Measurements from ENCODE around the gene NLRP3.

NLRP3 gene

GRCh38 chr1:247435030-247435758 is 19.2 kb downstream of the NLRP3 start:
- in situ Hi-C loops (cut with HindIII; ENCODE audit: low pct_unique_long_range_greater_than_20kb, low sequenced_read_pairs): no loop called here
- DNase-seq (ENCODE audit: low read depth in 1 of 2, low spot score in 1 of 2): no peak
- TF ChIP-seq JUND (IDR thresholded peaks at IDR 0.05; ENCODE audit: low read depth): no peak

- TF ChIP-seq JUND (IDR thresholded peaks at IDR 0.05; ENCODE audit: low read depth): no peak
- in situ Hi-C loops (cut with HindIII; ENCODE audit: low pct_unique_long_range_greater_than_20kb, low sequenced_read_pairs): no loop called here
- no peak for DNase-seq (ENCODE audit: low read depth in 1 of 2, low spot score in 1 of 2)
These were observed 19.8 kb downstream of the NLRP3 start for GRCh38 chr1:247435759-247436147.

- no peak for DNase-seq (ENCODE audit: low read depth in 1 of 2, low spot score in 1 of 2)
- TF ChIP-seq JUND (IDR thresholded peaks at IDR 0.05; ENCODE audit: low read depth): no peak
- in situ Hi-C loops (cut with HindIII; ENCODE audit: low pct_unique_long_range_greater_than_20kb, low sequenced_read_pairs): no loop called here
These were observed 21.9 kb downstream of the NLRP3 start for GRCh38 chr1:247437551-247438505.

- no peak for TF ChIP-seq JUND (IDR thresholded peaks at IDR 0.05; ENCODE audit: low read depth)
- DNase-seq (ENCODE audit: low read depth in 1 of 2, low spot score in 1 of 2): no peak
- in situ Hi-C loops (cut with HindIII; ENCODE audit: low pct_unique_long_range_greater_than_20kb, low sequenced_read_pairs): no loop called here
These were observed 24.1 kb downstream of the NLRP3 start for GRCh38 chr1:247440001-247440620.

- no peak for DNase-seq (ENCODE audit: low read depth in 1 of 2, low spot score in 1 of 2)
- no peak for TF ChIP-seq JUND (IDR thresholded peaks at IDR 0.05; ENCODE audit: low read depth)
- in situ Hi-C loops (cut with HindIII; ENCODE audit: low pct_unique_long_range_greater_than_20kb, low sequenced_read_pairs): no loop called here
These were observed 25.6 kb downstream of the NLRP3 start for GRCh38 chr1:247441606-247442005.

GRCh38 chr1:247442164-247442563 is 26.2 kb downstream of the NLRP3 start:
- TF ChIP-seq JUND (IDR thresholded peaks at IDR 0.05; ENCODE audit: low read depth): no peak
- in situ Hi-C loops (cut with HindIII; ENCODE audit: low pct_unique_long_range_greater_than_20kb, low sequenced_read_pairs): no loop called here
- DNase-seq (ENCODE audit: low read depth in 1 of 2, low spot score in 1 of 2): no peak

GRCh38 chr1:247443641-247444040 is 27.7 kb downstream of the NLRP3 start:
- no peak for DNase-seq (ENCODE audit: low read depth in 1 of 2, low spot score in 1 of 2)
- no peak for TF ChIP-seq JUND (IDR thresholded peaks at IDR 0.05; ENCODE audit: low read depth)
- in situ Hi-C loops (cut with HindIII; ENCODE audit: low pct_unique_long_range_greater_than_20kb, low sequenced_read_pairs): no loop called here

GRCh38 chr1:247444571-247444970 is 28.6 kb downstream of the NLRP3 start:
- in situ Hi-C loops (cut with HindIII; ENCODE audit: low pct_unique_long_range_greater_than_20kb, low sequenced_read_pairs): no loop called here
- TF ChIP-seq JUND (IDR thresholded peaks at IDR 0.05; ENCODE audit: low read depth): no peak
- DNase-seq (ENCODE audit: low read depth in 1 of 2, low spot score in 1 of 2): no peak

GRCh38 chr1:247445526-247446356 is 29.8 kb downstream of the NLRP3 start:
- TF ChIP-seq JUND (IDR thresholded peaks at IDR 0.05; ENCODE audit: low read depth): no peak
- no peak for DNase-seq (ENCODE audit: low read depth in 1 of 2, low spot score in 1 of 2)
- in situ Hi-C loops (cut with HindIII; ENCODE audit: low pct_unique_long_range_greater_than_20kb, low sequenced_read_pairs): no loop called here

GRCh38 chr1:247447162-247447909 is 31.4 kb downstream of the NLRP3 start:
- no peak for TF ChIP-seq JUND (IDR thresholded peaks at IDR 0.05; ENCODE audit: low read depth)
- DNase-seq (ENCODE audit: low read depth in 1 of 2, low spot score in 1 of 2): no peak
- in situ Hi-C loops (cut with HindIII; ENCODE audit: low pct_unique_long_range_greater_than_20kb, low sequenced_read_pairs): no loop called here

- TF ChIP-seq JUND (IDR thresholded peaks at IDR 0.05; ENCODE audit: low read depth): no peak
- in situ Hi-C loops (cut with HindIII; ENCODE audit: low pct_unique_long_range_greater_than_20kb, low sequenced_read_pairs): no loop called here
- peak in 1 of 2 experiments; percentile 40 for DNase-seq (ENCODE audit: low read depth in 1 of 2, low spot score in 1 of 2)
These were observed 32.3 kb downstream of the NLRP3 start for GRCh38 chr1:247448107-247448791.
